GM13976 (cell line): ENCODE measurements around the gene CRMP1.

Experiments used
- DNase-seq: peaks from one replicate; pipeline ENCODE4 v3.0.0; 2012; ENCODE audit warnings: low spot score
- CTCF ChIP-seq: IDR thresholded peaks from 2 replicates; pipeline ENCODE4 v1.5.1; 2012; ENCODE audit warnings: borderline replicate concordance, mild to moderate bottlenecking; ENCODE audit not compliant: insufficient read depth; ENCODE audit errors: extremely low read depth, missing control alignments, control extremely low read depth
- in situ Hi-C: fragments of 300-500 bp; cut with MboI; formaldehyde crosslinking; loops from one replicate; pipeline ENCODE4 v1.12.0; 2022; ENCODE audit warnings: low sequenced_read_pairs, mixed read lengths, inconsistent platforms; ENCODE audit not compliant: unreplicated experiment

CRMP1 gene

GRCh38 chr4:5774416-5775036 lies 118.4 kb downstream of the CRMP1 start:
- TF ChIP-seq CTCF, result no peak
- no peak for DNase-seq
- in situ Hi-C loops, result no loop called here

GRCh38 chr4:5773271-5773555 lies 119.7 kb downstream of the CRMP1 start:
- DNase-seq, result no peak
- TF ChIP-seq CTCF, result no peak
- in situ Hi-C loops, result no loop called here

- no peak for TF ChIP-seq CTCF
- no peak for DNase-seq
- in situ Hi-C loops, result no loop called here
These were observed 120.2 kb downstream of the CRMP1 start for GRCh38 chr4:5772528-5773270.
